Stimulated activated CD4-positive, alpha-beta T cell treated with anti-CD3 and anti-CD28 coated beads, Interleukin-2, amount 100 ng/mL, for 24 hours (primary cell): ENCODE results near the gene GSTA5.
"Not testable (repeated sequence)": the region's sequence is repeated elsewhere in the genome, so short reads cannot be mapped to it uniquely, and the experiment has no call there.

ENCODE experiments used
- DNase-seq, 2 donors: peaks; one replicate each; pipeline ENCODE4 v3.0.0-alpha.2; 2020

The GSTA5 gene

DNA sequence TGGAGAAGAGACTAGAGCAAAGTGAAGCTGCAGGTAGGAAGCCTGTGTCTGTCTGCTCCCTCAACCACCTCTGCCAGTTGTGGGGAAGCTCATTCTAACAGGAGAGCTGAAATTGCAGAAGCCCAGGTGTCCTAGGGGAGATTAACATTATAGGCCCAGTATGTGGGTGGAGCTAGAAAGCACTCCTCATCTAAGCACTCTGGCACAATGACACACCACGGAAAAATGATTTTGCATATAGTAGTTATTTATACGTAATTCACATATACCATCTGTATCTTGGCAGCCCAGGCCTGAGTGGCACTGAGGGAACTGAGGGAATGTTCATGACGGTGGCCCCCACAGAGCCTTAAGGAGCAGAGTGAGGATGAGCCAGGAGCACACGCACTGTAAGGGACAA, 9.7 kb downstream of the GSTA5 start:
- not testable (repeated sequence) for DNase-seq

DNA sequence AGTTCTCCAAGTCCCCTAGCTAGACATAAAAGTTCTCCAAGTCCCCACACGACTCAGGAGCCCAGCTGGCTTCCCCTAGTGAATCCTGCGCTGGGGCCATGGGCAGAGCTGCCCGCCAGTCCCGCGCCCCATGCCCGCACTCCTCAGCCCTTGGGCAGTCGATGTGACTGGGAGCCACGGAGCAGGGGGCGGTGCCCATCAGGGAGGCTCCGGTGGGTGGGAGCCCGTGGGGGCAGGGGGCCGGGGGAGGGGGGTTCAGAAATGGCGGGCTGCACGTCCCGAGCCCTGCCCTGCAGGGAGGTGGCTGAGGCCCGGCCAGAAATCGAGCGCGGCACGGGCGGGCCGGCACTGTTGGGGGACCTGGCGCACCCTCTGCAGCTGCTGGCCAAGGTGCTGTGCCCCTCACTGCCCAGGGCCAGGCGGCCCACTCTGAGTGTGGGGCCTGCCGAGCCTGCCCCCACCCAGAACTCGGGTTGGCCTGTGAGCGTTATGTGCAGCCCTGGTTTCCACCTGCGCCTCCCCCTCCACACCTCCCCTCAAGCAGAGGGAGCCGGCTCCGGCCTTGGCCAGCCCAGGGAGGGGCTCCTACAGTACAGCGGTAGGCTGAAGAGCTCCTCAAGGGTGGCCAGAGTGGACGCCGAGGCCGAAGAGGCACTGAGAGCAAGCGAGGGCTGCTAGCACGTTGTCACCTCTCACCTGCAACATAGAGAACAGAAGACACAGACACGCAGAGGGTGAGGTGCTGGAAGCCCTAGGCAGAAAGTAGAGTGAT, 11.4 kb downstream of the GSTA5 start:
- no peak for DNase-seq

DNA sequence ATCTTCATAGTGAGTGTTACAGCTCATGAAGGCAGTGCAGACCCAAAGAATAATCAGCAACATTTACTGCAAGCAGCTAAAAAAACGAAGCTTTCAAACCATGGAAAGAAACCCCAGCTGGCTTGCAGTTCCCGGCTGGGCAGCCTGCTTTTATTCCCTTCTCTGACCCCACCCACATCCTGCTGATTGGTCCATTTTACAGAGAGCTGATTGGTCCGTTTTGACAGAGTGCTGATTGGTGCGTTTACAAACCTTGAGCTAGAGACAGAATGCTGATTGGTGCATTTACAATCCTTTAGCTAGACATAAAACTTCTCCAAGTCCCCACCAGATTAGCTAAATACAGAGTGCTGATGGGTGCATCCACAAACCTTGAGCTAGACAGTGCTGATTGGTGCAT, 12.0 kb downstream of the GSTA5 start:
- DNase-seq, result not testable (repeated sequence)

DNA sequence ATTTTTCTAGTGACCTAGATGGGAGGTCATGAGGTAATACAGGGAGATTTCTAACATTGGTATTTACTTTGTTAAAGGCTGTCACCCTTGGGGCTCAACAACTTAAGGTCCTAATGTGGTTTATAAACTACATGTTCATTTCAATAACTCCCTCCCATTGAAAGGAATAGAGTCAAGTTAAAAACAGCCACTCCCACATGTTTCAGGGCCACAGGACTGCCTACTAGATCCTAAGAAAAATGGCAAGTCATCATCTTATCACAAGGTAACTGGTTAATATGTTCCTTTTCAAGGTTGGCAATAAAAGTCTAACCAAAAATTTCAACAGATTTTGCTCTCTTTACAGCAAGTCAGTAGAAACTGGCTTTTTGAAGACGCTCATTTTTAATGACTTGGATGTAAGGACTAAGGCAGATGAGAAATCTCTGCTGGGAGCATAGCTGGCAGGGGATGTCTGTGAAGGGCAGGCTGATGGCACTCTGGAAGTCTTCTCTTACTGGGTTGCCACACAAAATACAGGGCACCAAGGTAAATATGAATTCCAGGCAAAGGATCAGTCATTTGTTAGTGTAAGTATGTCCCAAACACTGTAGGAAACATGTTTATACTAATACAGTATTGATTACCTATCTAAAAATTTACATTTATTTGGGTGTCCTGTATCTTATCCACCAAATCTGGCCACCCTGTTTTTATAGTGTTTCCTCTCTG, 13.4 kb downstream of the GSTA5 start:
- DNase-seq, result not testable (repeated sequence)

DNA sequence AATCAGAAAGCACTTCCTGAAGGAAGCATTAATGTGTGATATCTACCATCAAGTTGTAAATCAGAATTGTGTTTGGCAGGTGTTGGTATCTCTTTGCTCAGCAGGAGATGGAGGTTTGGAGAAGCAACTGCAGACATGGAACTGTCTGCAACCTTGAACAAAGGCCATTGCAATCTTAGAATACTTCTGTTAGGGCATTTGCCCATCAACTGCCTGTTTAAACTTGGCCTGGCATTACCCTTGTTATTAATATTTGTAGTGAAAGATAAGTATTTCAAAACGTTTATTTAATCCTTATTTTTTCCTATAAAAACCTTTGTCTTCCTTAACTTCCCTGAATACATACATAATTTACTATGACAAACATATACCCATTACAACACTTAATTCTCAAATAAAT, 14.1 kb downstream of the GSTA5 start:
- no peak for DNase-seq

DNA sequence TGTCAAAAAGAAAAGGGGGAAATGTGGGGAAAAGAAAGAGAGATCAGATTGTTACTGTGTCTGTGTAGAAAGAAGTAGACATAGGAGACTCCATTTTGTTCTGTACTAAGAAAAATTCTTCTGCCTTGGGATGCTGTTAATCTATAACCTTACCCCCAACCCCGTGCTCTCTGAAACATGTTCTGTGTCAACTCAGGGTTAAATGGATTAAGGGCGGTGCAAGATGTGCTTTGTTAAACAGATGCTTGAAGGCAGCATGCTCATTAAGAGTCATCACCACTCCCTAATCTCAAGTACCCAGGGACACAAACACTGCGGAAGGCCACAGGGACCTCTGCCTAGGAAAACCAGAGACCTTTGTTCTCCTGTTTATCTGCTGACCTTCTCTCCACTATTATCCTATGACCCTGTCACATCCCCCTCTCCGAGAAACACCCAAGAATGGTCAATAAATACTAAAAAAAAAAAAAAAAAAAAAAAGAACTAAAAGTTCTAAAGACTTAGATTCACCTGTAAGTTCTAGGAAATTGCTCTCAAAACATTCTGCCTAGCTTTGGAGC, 14.6 kb downstream of the GSTA5 start:
- DNase-seq, result not testable (repeated sequence)

DNA sequence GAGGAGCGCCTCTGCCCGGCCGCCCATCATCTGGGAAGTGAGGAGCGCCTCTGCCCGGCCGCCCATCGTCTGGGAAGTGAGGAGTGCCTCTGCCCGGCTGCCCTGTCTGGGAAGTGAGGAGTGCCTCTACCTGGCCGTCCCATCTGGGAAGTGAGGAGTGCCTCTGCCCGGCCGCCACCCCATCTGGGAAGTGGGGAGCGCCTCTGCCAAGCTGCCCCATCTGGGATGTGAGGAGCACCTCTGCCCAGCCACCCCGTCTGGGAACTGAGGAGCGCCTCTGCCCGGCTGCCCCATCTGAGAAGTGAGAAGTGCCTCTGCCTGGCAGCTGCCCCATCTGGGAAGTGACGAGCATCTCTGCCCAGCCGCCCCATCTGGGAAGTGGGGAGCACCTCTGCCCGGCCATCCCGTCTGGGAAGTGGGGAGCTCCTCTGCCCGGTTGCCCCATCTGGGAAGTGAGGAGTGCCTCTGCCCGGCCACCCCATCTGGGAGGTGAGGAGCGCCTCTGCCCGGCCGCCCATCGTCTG, 15.3 kb downstream of the GSTA5 start:
- DNase-seq, result not testable (repeated sequence)

DNA sequence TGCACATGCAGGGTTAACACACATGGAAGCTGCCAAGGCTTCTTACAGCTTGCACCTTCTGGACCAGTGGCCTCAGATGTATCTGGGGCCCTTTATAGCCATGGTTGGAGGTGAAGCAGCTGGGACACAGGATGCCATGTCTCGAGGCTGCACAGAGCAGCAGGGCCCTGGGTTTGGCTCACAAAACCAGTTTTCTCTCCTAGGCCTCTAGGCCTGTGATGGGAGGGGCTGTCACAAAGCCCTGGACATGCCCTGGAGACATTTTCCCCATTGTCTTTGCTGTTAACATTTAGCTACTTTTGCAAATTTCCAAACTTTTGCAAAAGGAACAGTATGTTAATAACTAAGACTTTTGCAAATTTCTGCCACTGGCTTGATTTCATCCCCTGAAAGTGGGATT, 18.8 kb downstream of the GSTA5 start:
- DNase-seq, result no peak

DNA sequence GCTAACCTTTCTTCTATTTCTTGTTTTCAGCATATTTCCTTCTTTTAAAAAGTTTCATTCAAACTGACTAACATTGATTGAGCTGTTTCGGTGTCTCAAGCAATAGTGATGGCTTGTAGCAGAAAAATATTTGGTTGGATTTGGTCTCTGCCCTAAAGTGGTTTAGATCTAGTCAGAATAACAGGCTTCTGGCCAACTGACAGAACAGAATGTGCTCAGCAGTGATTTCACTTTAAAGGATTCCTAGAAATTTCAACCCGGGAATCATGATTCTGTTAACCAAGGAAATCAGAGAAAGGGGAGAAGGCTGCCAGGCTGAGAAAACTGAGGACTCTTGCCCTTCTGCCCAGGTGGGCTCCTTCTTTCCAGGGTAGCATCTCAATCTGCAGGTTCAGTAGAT, 20.4 kb downstream of the GSTA5 start:
- DNase-seq, result no peak

DNA sequence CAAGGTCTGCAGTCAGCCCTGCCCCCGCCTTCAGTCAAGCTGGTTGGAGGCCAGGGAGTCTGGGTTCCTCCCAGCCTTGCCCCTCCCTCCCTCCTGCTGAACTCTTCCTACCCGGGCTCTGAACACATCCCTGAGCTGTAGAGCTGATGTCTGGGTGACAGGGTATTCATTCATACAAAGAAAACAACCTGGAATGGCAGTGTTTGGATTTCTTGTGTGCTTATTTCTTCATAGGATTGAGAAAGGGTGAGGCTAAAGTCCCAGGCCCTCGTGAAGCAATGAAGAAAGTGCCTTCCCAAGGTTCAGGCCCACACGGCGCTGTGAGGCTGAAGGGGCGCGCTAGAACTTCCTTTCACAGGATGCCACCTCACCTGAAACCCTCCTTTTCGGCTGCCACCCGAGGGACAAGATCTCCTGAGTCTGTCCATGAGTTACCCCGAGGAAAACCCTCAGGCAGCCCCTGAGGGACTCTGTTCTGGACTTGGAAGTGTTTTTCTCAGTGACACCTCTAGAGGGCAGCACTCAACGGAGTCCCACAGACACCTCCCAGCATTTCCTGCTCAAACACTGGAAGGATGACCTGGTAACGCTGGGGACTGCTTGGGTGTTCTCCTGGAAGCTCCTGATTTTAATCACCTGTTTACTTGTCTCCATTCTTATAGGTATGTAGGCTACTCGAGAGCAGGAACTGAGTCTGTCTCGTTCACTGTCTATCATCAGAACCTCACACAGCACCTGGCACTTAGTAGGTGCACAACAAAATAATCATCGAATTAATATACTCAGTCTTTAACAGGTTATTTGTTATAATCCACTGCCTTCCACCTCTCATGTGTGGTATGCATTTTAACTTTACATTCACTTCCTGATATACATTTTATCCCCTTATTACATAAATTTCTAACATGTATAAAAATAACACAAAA, 25.2 kb downstream of the GSTA5 start:
- peak; percentile 41 to 45 for DNase-seq

DNA sequence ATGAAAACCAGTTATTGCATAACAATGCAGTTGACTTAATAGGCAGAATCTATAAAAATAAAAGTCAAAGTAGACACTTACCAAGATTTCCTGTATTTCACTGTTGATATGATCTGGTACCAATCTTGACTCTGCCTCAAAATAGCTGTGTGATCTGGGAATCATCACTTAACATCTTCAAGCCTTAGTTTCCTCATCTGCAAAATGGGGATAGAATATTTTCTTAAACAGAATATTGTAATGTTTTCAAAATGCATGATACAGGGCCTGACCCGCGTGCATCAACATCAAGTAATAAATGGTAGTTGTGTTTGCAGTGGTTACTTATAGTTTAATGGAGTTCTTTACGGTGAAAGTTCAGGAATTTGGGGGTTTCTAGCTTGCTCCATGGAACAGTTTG, 26.1 kb downstream of the GSTA5 start:
- DNase-seq, result not testable (repeated sequence)

DNA sequence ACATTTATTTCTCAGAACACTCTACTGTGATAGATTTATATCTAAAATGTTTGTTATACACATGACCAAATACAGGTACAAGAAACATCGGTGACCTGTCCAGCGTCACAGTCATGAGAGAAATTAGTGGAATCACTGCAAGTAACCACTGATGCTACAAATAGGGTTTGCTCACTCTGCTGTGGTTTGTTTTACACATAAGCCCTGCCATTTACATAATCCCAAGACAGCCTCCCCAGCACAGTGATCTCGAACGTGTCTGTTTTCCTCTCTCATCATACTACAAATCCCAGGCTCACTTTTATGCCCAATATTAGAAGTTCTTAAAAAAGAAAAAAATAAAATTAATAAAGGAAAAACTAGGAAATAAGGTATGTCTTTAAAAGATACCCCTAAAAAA, 30.8 kb downstream of the GSTA5 start:
- DNase-seq, result not testable (repeated sequence)

DNA sequence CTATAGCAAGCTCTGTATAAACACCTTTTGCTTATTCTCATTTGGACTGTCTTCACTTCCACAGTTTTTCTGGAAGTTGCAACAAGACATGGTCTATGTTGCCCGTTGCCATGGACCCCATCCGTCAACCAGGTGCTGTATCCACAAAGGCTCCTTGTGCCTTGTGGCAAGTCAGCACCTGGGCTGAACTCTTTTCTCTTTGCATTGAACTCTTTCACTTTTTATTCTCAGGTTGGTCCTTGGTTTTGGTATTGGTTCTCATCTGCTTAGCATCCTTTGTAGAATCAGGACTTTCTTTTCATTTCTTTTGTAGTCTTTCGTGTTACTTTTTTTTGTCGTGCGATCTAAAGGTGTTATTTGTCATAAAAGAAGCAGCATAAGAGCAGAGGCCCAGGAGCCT, 32.0 kb downstream of the GSTA5 start:
- DNase-seq, result no peak

DNA sequence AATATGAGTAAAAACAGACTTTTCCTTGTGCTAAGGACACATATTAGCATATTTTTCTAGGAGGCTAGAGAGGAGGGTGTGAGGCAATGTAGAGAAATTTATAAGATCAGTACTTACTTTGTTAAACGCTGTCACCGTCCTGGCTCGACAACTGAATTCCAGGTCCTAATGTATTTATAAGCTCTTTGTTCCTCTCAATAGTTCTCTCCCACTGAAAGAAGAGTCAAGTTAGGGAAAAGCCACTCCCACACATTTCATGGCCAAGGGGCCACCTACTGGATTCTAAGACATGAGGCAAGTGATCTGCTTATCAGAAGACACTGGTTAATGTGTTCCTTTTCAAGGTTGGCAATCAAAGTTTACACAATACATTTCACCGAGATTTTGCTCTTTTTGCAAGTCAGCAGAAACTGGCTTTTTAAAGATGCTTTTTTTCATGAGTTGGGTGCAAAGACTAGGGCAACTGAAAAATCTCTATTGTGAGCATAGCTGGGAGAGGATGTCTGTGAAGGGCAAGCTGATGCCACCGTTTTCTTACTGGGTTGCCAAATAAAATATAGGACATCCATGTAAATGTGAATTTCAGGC, 36.9 kb downstream of the GSTA5 start, which contains the start of gene GSTA1:
Gene GSTA1, minus strand, starts transcription at position 149 of the 588 bp plus-strand sequence. CDS start 4,549 bp downstream, outside the sequence.
- not testable (repeated sequence) for DNase-seq

DNA sequence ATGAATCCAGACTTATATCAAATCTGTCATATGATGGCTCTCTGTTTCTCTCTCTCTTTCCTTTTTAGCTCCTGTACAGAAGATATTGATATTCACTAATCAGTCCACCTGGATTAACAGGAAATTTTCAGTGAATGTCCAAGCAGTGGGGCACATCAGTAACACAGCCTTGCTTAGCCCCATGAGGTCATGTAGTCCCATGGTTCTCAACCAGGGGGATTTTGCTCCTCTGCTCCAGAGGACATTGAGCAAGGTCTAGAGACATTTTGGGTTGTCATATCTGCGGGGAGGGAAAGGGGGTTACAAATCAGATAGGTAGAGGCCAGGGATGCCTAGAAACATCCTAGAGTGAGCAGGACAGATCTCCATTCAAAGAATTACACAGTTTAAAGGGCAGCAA, 37.8 kb downstream of the GSTA5 start:
- DNase-seq, result no peak

DNA sequence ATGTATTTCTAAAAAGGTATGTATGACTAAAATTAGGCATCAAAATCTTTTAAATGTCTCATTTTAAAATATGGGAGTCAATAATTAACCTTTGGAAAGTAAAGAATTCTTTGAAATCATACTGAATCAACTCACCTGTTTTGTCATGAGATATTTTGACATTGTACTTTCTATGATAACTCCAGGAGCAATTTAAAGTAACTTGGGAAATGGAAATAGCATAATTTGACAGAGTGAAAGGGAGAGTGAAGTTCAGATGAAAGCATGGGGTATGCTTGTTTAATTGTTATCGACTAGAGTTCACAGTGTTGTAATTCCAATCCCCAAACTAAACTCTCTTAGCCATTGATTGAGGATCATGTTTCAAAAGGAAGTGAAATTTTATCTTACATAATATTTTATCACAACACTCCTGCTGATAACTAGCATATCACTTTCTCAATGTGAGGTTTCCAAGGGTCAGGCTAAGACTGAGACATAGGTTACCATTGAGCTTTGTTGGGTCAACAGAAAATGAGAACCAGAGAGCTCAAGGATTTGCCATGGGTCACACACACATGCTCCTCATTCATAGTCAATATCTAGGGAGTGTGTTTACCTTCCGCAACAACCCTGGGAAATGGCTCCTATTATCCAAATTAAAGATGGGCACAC, 39.3 kb downstream of the GSTA5 start:
- DNase-seq, result no peak

DNA sequence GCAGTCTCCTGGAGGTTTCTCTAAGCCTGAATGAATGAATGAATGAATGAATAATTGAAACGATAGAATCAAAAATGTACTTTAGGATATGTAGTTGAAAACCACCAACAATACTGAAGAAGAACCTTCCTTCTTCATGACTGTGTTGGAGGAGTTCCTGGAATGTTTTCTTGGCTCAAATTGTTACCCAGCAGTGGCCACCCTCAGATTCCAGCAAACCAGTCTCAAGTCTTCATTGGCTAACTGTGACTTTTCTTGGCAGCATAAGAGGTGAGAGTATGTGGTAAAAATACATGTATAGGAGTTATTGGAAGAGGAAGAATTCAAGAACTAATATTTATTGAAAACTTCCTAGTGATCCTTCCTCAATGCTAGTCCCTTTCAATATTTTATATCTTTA, 41.3 kb downstream of the GSTA5 start:
- DNase-seq, result not testable (repeated sequence)

DNA sequence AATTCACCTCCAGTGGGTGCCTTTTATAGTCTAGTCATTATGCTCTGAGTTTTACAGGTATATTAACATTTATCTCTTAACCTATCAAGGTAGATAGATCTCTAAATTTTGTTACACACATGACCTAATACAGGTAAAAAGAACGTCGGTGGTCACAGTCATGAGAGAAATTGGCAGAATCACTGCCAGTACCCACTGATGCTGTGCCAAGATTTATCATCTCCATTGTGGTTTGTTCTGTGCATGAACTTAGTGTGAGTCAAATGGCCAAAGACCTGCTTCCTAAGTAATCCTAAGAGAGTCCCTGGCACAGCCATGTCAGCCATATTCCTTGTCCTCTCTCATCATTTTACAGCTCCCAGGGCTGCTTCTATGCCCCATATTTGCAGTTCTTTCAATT, 46.2 kb downstream of the GSTA5 start:
- DNase-seq, result not testable (repeated sequence)

DNA sequence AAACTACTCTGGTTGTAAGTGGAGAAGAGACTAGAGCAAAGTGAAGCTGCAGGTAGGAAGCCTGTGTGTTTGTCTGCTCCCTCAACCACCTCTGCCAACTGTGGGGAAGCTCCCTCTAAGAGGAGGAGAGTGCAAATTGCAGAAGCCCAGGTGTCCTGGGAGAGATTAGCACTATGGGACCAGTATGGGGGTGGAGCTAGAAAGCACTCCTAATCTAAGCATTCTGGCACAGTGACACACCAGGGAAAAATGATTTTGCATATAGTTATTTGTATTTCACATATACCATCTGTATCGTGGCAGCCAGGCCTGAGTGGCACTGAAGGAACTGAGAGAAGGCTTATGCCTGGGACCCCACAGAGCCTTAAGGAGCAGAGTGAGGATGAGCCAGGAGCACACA, 49.8 kb downstream of the GSTA5 start:
- DNase-seq, result no peak

DNA sequence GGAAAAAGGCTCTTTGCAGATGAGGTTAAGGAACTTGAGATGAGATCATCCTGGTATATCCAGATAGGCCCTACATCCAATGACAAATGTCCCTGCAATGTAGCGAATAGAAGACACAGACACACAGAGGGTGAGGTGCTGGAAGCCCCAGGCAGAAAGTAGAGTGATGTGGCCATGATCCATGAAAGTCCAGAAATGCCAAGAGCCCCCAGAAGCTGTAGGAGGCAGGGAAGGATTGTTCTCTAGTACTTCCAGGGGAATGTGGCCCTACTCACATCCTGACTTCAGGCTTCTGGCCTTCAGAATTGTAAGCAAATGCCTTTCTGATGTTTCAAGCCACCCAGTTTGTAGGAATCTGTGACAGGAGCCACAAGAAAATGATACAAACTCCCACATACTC, 51.0 kb downstream of the GSTA5 start:
- DNase-seq, result not testable (repeated sequence)

DNA sequence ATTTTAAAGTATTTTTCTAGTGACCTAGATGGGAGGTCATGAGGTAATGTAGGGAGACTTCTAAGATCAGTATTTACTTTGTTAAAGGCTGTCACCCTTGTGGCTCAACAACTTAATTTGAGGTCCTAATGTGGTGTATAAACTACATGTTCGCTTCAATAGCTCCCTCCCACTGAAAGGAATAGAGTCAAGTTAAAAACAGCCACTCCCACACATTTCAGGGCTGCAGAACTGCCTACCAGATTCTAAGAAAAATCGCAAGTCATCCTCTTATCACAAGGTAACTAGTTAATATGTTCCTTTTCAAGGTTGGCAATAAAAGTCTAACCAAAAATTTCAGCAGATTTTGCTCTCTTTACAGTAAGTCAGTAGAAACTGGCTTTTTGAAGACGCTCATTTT, 52.1 kb downstream of the GSTA5 start:
- DNase-seq, result no peak

DNA sequence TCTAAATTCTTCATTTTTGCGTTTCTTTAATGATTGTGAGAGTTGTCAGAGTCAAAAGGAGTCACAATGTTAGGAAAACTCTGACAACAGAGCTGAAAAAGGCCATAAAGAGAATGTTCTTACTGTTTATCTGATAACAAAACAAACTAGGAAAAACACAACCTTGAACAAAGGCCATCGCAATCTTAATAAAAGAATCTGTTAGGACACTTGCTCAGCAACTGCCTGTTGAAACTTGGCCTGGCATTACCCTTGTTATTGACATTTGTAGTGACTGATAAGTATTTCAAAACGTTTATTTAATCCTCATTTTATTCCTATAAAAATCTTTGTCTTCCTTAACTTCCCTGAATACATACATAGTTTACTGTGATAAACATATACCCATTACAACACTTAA, 52.7 kb downstream of the GSTA5 start:
- DNase-seq, result no peak
